CD1c-positive myeloid dendritic cell (primary cell): Measurements from ENCODE around the gene RPS15A.
A peak's percentile ranks its signal among the peaks of the same experiment; 100 is the strongest.

Source experiments
- DNase-seq: peaks from one replicate; pipeline ENCODE4 v3.0.0-alpha.2; 2016; ENCODE audit errors: extremely low spot score

RPS15A gene

GRCh38 chr16:18789850-18790706 lies at the start of gene RPS15A:
Gene RPS15A, minus strand, starts transcription at chr16:18790334. Its CDS starts 1,221 bp downstream, at chr16:18789113.
- DNase-seq = peak; percentile 97

- DNase-seq = no peak
Measured at GRCh38 chr16:18839555-18839954, 49.4 kb upstream of the RPS15A start.

- DNase-seq = no peak
Measured at GRCh38 chr16:18836702-18837101, 46.6 kb upstream of the RPS15A start.

GRCh38 chr16:18834864-18835263 lies 44.7 kb upstream of the RPS15A start:
- no peak for DNase-seq

GRCh38 chr16:18833707-18834505 lies 43.8 kb upstream of the RPS15A start:
- no peak for DNase-seq

GRCh38 chr16:18832613-18833012 lies 42.5 kb upstream of the RPS15A start:
- no peak for DNase-seq

GRCh38 chr16:18832006-18832405 lies 41.9 kb upstream of the RPS15A start:
- DNase-seq = no peak

- no peak for DNase-seq
Measured at GRCh38 chr16:18829251-18829650, 39.1 kb upstream of the RPS15A start.

GRCh38 chr16:18827890-18828289 lies 37.8 kb upstream of the RPS15A start:
- DNase-seq = no peak

- DNase-seq = no peak
Measured at GRCh38 chr16:18816286-18816685, 26.2 kb upstream of the RPS15A start.

- no peak for DNase-seq
Measured at GRCh38 chr16:18811925-18812324, 21.8 kb upstream of the RPS15A start.

- DNase-seq = no peak
Measured at GRCh38 chr16:18809165-18809564, 19.0 kb upstream of the RPS15A start.

GRCh38 chr16:18805257-18805773 lies 15.2 kb upstream of the RPS15A start:
- DNase-seq = no peak

- no peak for DNase-seq
Measured at GRCh38 chr16:18804540-18804939, 14.4 kb upstream of the RPS15A start.

- DNase-seq = peak; percentile 32
Measured at GRCh38 chr16:18803569-18804462, 13.7 kb upstream of the RPS15A start.

- DNase-seq = no peak
Measured at GRCh38 chr16:18802767-18803343, 12.7 kb upstream of the RPS15A start.

GRCh38 chr16:18801145-18801972 lies 11.2 kb upstream of the RPS15A start, which contains the start of gene ARL6IP1:
Gene ARL6IP1, minus strand, starts transcription at chr16:18801549. Its CDS starts 83 bp downstream, at chr16:18801466.
- DNase-seq = peak; percentile 100

- DNase-seq = no peak
Measured at GRCh38 chr16:18800775-18801144, 10.6 kb upstream of the RPS15A start.

- peak; percentile 31 for DNase-seq
Measured at GRCh38 chr16:18800293-18800692, 10.2 kb upstream of the RPS15A start.

- DNase-seq = no peak
Measured at GRCh38 chr16:18799500-18799899, 9.4 kb upstream of the RPS15A start.
